Activated T-helper 1 cell treated with Interleukin-2 at 50 U/mL for 16 hours (primary cell): ENCODE data around the gene METRNL.
"Not testable (repeated sequence)": the region's sequence is repeated elsewhere in the genome, so short reads cannot be mapped to it uniquely, and the experiment has no call there.

Experiments used
- DNase-seq: peaks from one replicate; pipeline ENCODE4 v3.0.0-alpha.2; 2020; ENCODE audit warnings: low read depth

The METRNL gene

GRCh38 chr17:83122834-83123233 lies 43.4 kb downstream of the METRNL start:
- no peak for DNase-seq

GRCh38 chr17:83123896-83124801 lies 44.7 kb downstream of the METRNL start:
- DNase-seq = no peak

GRCh38 chr17:83124871-83125514 lies 45.6 kb downstream of the METRNL start:
- DNase-seq = no peak

DNA sequence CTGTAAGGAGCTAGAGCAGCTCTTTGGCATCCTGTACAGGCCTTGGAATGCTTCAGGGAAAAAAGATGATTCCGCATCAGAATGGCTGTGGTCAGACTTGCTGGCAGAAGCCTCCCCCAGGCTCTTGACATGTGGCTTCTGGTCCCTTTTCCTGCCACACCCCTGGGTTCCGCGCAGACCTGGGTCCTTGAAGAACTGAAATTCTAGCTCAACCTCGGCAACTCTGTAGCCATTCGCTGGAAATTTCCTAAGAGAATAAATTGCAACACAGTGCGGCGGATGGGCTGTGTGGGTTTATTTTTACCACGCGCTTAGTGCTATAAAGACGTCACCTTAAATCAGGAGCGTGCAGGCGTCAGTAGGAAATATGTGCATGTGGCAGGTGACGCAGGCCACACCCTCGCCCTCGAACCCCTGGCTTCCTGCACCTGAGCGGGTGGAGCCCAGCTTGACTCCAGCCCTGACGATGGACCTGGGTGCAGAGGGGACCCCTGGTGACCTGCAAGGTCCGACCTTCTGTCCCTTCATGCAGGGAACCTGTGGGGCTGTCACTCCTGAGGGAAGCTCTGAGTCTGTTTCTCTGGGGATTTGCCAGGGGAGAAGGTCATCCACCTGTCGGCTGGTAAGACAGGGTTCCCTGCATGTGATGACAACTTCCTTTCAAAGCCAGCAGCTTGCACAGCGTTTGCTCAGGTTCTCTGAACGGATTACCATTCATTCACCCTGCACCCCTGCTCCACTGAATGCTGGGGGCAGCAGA lies 46.3 kb downstream of the METRNL start:
- DNase-seq = no peak

DNA sequence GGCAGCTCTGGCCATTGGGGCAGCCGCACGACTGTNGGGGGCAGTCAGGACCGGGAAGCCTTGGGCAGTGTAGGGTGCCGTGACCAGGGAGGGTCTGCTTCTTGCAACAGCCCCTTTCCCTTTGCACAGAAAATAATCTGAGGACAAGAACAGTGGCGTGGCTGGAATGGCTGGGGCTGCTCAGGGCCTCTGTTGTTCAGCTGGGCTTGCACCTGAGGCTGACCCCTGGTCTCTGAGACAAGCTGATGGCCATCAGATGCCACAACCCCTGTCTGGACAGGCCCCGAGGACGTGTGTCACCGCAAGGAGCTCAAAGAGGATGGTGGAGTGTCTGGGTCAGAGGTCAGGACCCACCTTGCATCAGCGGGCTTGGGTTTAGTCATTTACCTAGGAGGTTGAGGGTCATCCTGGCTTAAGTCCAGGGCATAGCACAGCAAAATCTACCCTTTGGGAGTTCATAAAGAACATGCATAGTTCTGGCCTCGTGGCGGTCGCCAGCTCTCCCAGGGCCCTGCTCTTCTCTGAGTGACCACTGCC lies 46.9 kb downstream of the METRNL start:
- DNase-seq = no peak

DNA sequence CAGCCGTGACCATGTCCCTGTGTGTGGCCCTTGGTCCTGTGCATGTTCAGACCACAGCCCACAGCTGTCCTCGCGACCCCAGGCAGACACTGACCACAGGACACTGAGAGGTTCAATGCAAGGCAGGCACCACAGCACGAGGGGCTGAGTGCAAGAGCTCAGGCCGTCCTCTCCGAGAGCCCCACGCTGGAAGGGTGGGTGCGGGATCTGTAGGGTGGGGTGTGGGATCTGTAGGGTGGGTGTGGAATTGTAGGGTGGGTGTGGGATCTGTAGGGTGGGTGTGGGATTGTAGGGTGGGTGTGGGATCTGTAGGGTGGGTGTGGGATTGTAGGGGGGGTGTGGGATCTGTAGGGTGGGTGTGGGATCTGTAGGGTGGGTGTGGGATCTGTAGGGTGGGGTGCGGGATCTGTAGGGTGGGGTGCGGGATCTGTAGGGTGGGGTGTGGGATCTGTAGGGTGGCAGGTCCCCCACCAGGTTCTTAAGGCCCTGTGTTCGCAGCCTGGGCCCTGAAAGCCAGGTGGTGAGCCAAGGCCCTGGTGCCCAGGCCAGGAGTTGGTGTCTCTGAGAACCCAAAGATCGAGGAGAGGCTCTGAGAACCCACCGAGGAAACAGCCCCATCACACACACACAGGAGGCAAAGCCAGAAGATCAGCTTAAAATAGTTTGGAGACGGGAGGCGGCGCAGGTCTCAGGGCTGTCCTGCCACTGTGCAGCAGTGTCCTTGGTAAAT lies 48.2 kb downstream of the METRNL start:
- DNase-seq = no peak

GRCh38 chr17:83128306-83129240 lies 49.2 kb downstream of the METRNL start:
- no peak for DNase-seq

DNA sequence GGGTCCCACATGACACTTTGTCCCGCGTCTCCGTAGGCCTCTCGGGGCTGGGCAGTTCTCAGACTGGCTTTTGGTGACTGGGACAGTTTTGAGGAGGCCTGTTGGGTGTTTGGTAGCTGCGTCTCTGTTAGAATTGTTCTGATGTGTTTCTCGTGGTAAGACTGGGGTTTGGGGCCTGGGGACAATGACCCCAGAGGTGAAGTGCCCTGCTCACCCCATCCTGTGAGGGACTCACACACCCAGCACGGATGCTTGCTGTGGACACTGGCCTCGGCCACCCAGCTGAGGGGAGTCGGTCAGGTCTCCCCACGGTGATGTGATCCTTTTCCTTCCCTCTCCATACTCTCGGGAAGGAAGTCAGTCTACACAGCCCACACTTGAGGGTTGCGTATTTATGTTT lies 50.3 kb downstream of the METRNL start:
- no peak for DNase-seq

GRCh38 chr17:83131401-83132011 lies 52.1 kb downstream of the METRNL start:
- no peak for DNase-seq

GRCh38 chr17:83132251-83133081 lies 53.1 kb downstream of the METRNL start:
- DNase-seq = no peak

GRCh38 chr17:83133302-83134121 lies 54.1 kb downstream of the METRNL start:
- DNase-seq = no peak

GRCh38 chr17:83134456-83134855 lies 55.0 kb downstream of the METRNL start:
- DNase-seq = not testable (repeated sequence)

DNA sequence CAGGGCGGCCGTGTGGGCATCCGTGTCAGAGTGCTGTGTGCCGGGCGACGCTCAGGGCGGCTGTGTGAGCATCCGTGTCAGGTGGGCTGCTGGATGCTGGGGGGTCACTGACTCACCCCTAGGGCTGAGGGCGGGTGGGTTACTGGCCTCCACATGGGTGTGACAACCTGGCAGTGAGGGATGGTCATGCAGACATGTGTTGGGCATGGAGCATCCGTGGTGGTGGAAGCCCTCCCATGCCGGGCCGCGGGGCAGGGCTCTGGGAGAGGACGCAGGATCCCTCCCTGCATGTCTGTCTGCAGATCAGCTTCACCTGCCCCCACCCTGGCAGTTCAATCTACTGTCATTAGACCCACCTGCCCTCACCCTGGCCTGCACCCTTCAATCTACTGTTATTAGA lies 56.3 kb downstream of the METRNL start:
- no peak for DNase-seq

DNA sequence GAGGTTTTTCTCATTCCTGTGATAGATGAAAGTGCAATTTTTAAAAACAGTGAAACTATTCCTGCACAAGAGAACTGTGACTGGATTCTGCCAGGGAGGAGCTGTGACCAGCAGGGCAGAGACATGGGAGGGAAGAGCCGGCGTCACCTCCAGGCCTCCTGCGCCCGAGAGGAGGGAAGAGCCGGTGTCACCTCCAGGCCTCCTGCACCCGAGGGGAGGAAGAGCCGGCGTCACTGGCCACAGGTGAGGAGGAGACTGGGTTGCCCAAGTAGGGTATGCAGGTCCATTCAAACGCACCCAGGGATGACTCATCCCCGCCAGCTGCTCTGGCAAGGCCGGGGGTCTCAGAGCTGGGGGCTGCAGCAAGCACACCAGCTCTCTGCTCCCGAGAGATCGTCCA lies 56.7 kb downstream of the METRNL start:
- no peak for DNase-seq

DNA sequence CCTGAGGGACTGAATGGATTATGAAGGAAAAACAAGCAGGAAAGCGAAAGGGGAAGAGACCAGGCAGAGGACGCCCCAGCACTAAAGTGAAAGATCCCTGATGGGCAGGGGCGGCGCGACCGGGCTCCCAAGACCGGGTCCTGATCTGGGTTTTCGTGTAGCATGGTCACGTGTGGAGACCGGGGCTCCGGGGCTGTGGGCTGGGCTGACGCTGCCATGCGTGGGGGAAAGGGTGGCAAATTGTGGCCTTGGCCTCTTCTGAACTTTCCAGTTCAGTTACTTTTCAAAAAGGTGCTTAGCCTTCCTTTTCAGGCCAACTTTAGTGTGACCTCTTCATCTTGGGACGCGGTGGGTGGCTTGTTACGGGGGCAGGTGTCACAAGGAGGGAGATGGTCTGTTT lies 57.5 kb downstream of the METRNL start:
- DNase-seq = no peak

DNA sequence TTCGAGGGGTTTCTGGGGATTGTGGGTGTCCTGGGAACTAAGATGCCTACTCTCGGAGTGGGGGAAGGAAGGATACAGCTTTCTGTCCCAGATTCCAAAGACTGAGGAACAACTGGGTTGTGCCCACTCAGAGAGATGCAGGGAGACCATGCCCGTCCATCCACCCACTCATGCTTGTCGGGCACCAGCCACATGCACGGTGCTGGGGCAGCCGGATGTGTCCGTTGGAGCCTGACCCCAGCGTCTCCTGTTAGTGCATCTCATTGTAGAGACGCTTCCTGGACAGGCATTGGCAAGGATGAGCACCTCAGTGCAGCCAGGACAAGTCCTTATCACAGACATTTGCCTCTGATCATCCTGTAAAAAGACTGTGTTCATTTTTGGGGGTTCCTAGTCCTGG lies 58.1 kb downstream of the METRNL start:
- no peak for DNase-seq

DNA sequence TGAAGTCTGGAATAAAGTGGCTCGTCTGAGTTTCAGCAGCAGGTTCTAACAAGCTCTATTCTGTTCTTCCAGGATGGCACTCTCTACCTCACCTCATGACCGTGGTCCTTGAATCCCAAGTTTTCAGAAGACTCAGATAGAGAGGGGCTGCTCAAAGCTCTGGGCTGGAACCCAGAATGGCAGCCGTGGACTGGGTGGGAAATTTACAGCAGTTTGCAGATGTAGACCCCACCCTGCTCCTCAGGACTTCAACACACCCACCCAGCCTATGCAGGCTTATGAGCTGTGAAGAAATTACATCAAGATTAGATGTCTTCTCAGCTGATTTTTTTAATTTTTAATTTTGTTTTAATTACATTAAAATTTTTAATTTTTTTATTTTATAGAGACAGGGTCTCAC lies 59.4 kb downstream of the METRNL start:
- no peak for DNase-seq

GRCh38 chr17:83139541-83140248 lies 60.3 kb downstream of the METRNL start:
- DNase-seq = not testable (repeated sequence)
